ENCODE data around the gene PSMB10.

PSMB10 gene

GRCh38 chr16:67953641-67954375, 17.2 kb upstream of the PSMB10 start:
- DNase-seq (ENCODE audit: low spot score) = no peak
- in situ Hi-C loops (cut with MboI; ENCODE audit: low pct_unique_long_range_greater_than_20kb, low sequenced_read_pairs, unreplicated experiment) = no loop called here
- no peak for TF ChIP-seq CTCF (IDR thresholded peaks at IDR 0.05; ENCODE audit: extremely low read depth, insufficient read depth, missing control alignments)

- TF ChIP-seq CTCF (IDR thresholded peaks at IDR 0.05; ENCODE audit: extremely low read depth, insufficient read depth, missing control alignments) = no peak
- no peak for DNase-seq (ENCODE audit: low spot score)
- in situ Hi-C loops (cut with MboI; ENCODE audit: low pct_unique_long_range_greater_than_20kb, low sequenced_read_pairs, unreplicated experiment) = no loop called here
Observed at GRCh38 chr16:67951485-67951884, 14.8 kb upstream of the PSMB10 start.

GRCh38 chr16:67950335-67950843, 13.7 kb upstream of the PSMB10 start:
- in situ Hi-C loops (cut with MboI; ENCODE audit: low pct_unique_long_range_greater_than_20kb, low sequenced_read_pairs, unreplicated experiment) = no loop called here
- no peak for DNase-seq (ENCODE audit: low spot score)
- no peak for TF ChIP-seq CTCF (IDR thresholded peaks at IDR 0.05; ENCODE audit: extremely low read depth, insufficient read depth, missing control alignments)

GRCh38 chr16:67949645-67950044, 13.0 kb upstream of the PSMB10 start:
- no peak for TF ChIP-seq CTCF (IDR thresholded peaks at IDR 0.05; ENCODE audit: extremely low read depth, insufficient read depth, missing control alignments)
- no peak for DNase-seq (ENCODE audit: low spot score)
- in situ Hi-C loops (cut with MboI; ENCODE audit: low pct_unique_long_range_greater_than_20kb, low sequenced_read_pairs, unreplicated experiment) = no loop called here

- DNase-seq (ENCODE audit: low spot score) = no peak
- in situ Hi-C loops (cut with MboI; ENCODE audit: low pct_unique_long_range_greater_than_20kb, low sequenced_read_pairs, unreplicated experiment) = no loop called here
- TF ChIP-seq CTCF (IDR thresholded peaks at IDR 0.05; ENCODE audit: extremely low read depth, insufficient read depth, missing control alignments) = no peak
Observed at GRCh38 chr16:67948015-67948414, 11.4 kb upstream of the PSMB10 start.

DNA sequence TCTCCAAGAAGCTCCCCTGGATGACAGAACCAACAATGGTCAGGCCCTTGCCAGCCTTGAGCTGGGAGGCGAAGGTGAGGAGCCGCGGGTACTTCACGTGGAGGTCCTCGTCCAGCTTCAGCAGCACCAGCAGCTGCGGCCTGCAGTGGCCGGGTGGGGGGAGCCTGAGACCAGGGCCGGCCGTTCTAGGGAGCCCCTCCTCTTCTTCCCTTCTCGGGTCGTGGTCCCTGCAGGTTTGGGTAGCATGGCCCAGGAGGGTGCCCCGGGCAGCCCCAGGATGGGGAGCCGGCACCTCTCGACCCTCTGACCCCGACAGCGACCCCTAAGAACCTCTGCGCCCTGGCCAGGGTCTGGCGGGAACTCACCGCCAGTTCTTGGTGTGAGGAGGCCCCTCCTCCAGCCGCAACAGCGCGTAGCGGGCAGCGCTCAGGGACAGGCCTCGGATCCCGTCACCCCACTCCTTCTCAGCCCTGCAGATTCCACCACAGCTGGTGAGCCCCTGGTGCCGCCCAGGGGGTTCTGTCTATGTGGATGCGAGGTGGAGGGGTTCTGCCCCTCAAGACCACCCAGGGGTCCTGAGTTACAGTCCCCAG, 10.4 kb upstream of the PSMB10 start:
- in situ Hi-C loops (cut with MboI; ENCODE audit: low pct_unique_long_range_greater_than_20kb, low sequenced_read_pairs, unreplicated experiment) = no loop called here
- DNase-seq (ENCODE audit: low spot score) = no peak
- no peak for TF ChIP-seq CTCF (IDR thresholded peaks at IDR 0.05; ENCODE audit: extremely low read depth, insufficient read depth, missing control alignments)

Measured in GM13977 (cell line).